K562 (cell line): ENCODE results near the gene BRD4. TPM values are rescaled to one million over a fixed set of nuclear protein-coding genes. Genes with fewer than 3 reads are reported as not detected.
A peak's percentile ranks its signal among the peaks of the same experiment; 100 is the strongest.

ENCODE experiments used
- ASH1L ChIP-seq: fragments of 450-650 bp; IDR thresholded peaks from 2 replicates; pipeline ENCODE4 v1.6.1; 2018; ENCODE audit warnings: borderline replicate concordance, mild to moderate bottlenecking, low read depth; ENCODE audit not compliant: partially characterized antibody
- ATF7 ChIP-seq: fragments of 450-650 bp; IDR thresholded peaks from 2 replicates; pipeline ENCODE4 v1.7.1; 2014; ENCODE audit warnings: mild to moderate bottlenecking, moderate library complexity
- CBFA2T3 ChIP-seq: fragments of 450-650 bp; IDR thresholded peaks from 2 replicates; pipeline ENCODE4 v1.6.1; 2017
- CREBBP ChIP-seq: IDR thresholded peaks from one replicate; pipeline ENCODE4 v1.6.1; 2012; ENCODE audit warnings: low read depth, mild to moderate bottlenecking, control low read depth, inconsistent platforms, low read length
- E2F3 ChIP-seq: fragments of 250-450 bp; sonication (Bioruptor Pico); IDR thresholded peaks from 2 replicates; pipeline ENCODE4 v1.4.0; 2020; ENCODE audit warnings: mild to moderate bottlenecking
- ELF4 ChIP-seq: fragments of 450-650 bp; formaldehyde crosslinking; IDR thresholded peaks from 2 replicates; pipeline ENCODE4 v1.4.0; 2022; ENCODE audit warnings: missing genetic modification characterization
- FOXK2 ChIP-seq, 2 experiments: fragments of 450-650 bp; IDR thresholded peaks in 1 of 2; conservative IDR thresholded peaks in 1 of 2; 2 replicates each; pipeline ENCODE4 v1.6.1; 2016; ENCODE audit warnings: low read depth in 2 of 2, mild to moderate bottlenecking in 1 of 2
- GABPB1 ChIP-seq: sonication (generic); formaldehyde crosslinking; IDR thresholded peaks from 2 replicates; pipeline ENCODE4 v1.8.0; 2022; ENCODE audit warnings: mild to moderate bottlenecking, missing genetic modification reagents
- ID3 ChIP-seq, 2 experiments: fragments of 250-450 bp in 1 of 2; fragments of 450-650 bp in 1 of 2; sonication (Bioruptor Pico) in 1 of 2; IDR thresholded peaks; 2 replicates each; pipeline versions ENCODE4 v1.6.1 to v1.8.0; 2016 to 2021; ENCODE audit warnings: mild to moderate bottlenecking in 2 of 2, moderate library complexity in 2 of 2, missing compliant biosample characterization in 1 of 2, missing genetic modification characterization in 1 of 2
- LEF1 ChIP-seq: fragments of 450-650 bp; IDR thresholded peaks from 2 replicates; pipeline ENCODE4 v1.6.1; 2016; ENCODE audit warnings: mild to moderate bottlenecking
- MAX ChIP-seq: sonication (generic); formaldehyde crosslinking; IDR thresholded peaks from 2 replicates; pipeline ENCODE4 v1.9.0; 2022; ENCODE audit warnings: mild to moderate bottlenecking, missing genetic modification reagents
- MTA3 ChIP-seq: fragments of 450-650 bp; formaldehyde crosslinking; IDR thresholded peaks from 2 replicates; pipeline ENCODE4 v1.6.1; 2017; ENCODE audit warnings: mild to moderate bottlenecking, borderline replicate concordance
- NCOA4 ChIP-seq: fragments of 450-650 bp; IDR thresholded peaks from 2 replicates; pipeline ENCODE4 v1.6.1; 2018; ENCODE audit warnings: mild to moderate bottlenecking; ENCODE audit not compliant: partially characterized antibody
- PHB2 ChIP-seq: fragments of 450-650 bp; IDR thresholded peaks from 2 replicates; pipeline ENCODE4 v1.6.1; 2017; ENCODE audit warnings: low read depth
- PHF8 ChIP-seq: fragments of 200-600 bp; sonication (generic); IDR thresholded peaks from 2 replicates; pipeline ENCODE4 v1.6.1; 2012; ENCODE audit warnings: mixed run types, mild to moderate bottlenecking, inconsistent platforms, low read length, moderate library complexity, borderline replicate concordance
- PTRF ChIP-seq: fragments of 450-650 bp; IDR thresholded peaks from 2 replicates; pipeline ENCODE4 v1.6.1; 2016; ENCODE audit warnings: mild to moderate bottlenecking, missing genetic modification characterization, missing compliant biosample characterization
- RB1 ChIP-seq: fragments of 450-650 bp; IDR thresholded peaks from 2 replicates; pipeline ENCODE4 v1.6.1; 2017; ENCODE audit warnings: low read depth, mild to moderate bottlenecking
- RFX7 ChIP-seq: fragments of 250-450 bp; sonication (Bioruptor Pico); IDR thresholded peaks from 2 replicates; pipeline ENCODE4 v1.5.1; 2021; ENCODE audit warnings: mild to moderate bottlenecking
- SMAD1 ChIP-seq: fragments of 150-350 bp; IDR thresholded peaks from 2 replicates; pipeline ENCODE4 v1.6.1; 2014; ENCODE audit warnings: low read length, low read depth; ENCODE audit not compliant: partially characterized antibody
- THRB ChIP-seq: fragments of 450-650 bp; formaldehyde crosslinking; conservative IDR thresholded peaks from 2 replicates; pipeline ENCODE4 v1.4.0; 2022; ENCODE audit warnings: mild to moderate bottlenecking, missing genetic modification characterization
- ZNF143 ChIP-seq: sonication (generic); formaldehyde crosslinking; IDR thresholded peaks from 2 replicates; pipeline ENCODE4 v1.9.0; 2022; ENCODE audit warnings: mild to moderate bottlenecking, missing genetic modification reagents
- ZNF280B ChIP-seq: fragments of 250-450 bp; sonication (Bioruptor Pico); IDR thresholded peaks from 2 replicates; pipeline ENCODE4 v1.5.1; 2021; ENCODE audit warnings: mild to moderate bottlenecking
- ZNF57 ChIP-seq: fragments of 450-650 bp; formaldehyde crosslinking; IDR thresholded peaks from 2 replicates; pipeline ENCODE4 v1.4.0; 2020; ENCODE audit warnings: mild to moderate bottlenecking, moderate library complexity
- ZNF639 ChIP-seq, 2 experiments: fragments of 200-800 bp in 1 of 2; sonication (Bioruptor generic) in 1 of 2; sonication (generic) in 1 of 2; formaldehyde crosslinking in 1 of 2; IDR thresholded peaks in 1 of 2; conservative IDR thresholded peaks in 1 of 2; 2 replicates each; pipeline versions ENCODE4 v1.5.0 to v1.6.1; 2016 to 2020; ENCODE audit warnings: missing compliant biosample characterization in 1 of 2, missing genetic modification characterization in 1 of 2, missing genetic modification reagents in 1 of 2
- polyA plus RNA-seq, 8 experiments: library from polyadenylated mRNA; depleted of rRNA in 4 of 8; stranded (reverse) in 5 of 8; unstranded in 3 of 8; fragments of >200 nt; fragmentation: Nextera tagmentation in 2 of 8; fragmentation: Illumina TruSeq in 1 of 8; extraction: Ambion mirVana in 2 of 8; extraction: Trizol in 1 of 8; gene quantifications; 2 replicates each; pipeline versions ENCODE4 v1.2.1 to v1.2.3, GENCODE V29; 2011 to 2014; ENCODE audit warnings: inconsistent platforms in 1 of 8, missing spikeins in 1 of 8
- total RNA-seq, 7 experiments: library from RNA; depleted of rRNA in 6 of 7; stranded (reverse); fragments of >200 nt in 6 of 7; fragmentation: Illumina TruSeq in 2 of 7; extraction: Trizol in 2 of 7; gene quantifications; 2 replicates each; pipeline versions ENCODE4 v1.2.1 to v1.2.3, GENCODE V29; 2011 to 2021; ENCODE audit warnings: low replicate concordance in 1 of 7

BRD4 gene
- total and polyA plus RNA-seq, 9 of the 15 experiments (the other 6 are each of a cell fraction or from before 2014, with no cell fraction given): 1.8 to 105 (median 15.6) TPM

GRCh38 chr19:15300533-15301197, 31.7 kb downstream of the BRD4 start (continued):
- TF ChIP-seq ELF4 (CRISPR knock-in tag): 0 out of 2 replicates have a peak, but pooled peaks have one; percentile 25
- no peak for TF ChIP-seq NCOA4
- TF ChIP-seq RFX7: no peak
- TF ChIP-seq ATF7: peak; percentile 89; the same call in 1 of the 2 replicates
- peak; percentile 33; the same call in 1 of the 2 replicates for TF ChIP-seq GABPB1 (CRISPR knock-in tag)
- TF ChIP-seq ZNF57: no peak
- no peak for TF ChIP-seq ZNF639 (CRISPR knock-in tag; conservative IDR thresholded peaks at IDR 0.05 in 1 of 2, IDR thresholded peaks at IDR 0.05 in 1 of 2)
- TF ChIP-seq FOXK2 (conservative IDR thresholded peaks at IDR 0.05 in 1 of 2, IDR thresholded peaks at IDR 0.05 in 1 of 2; ENCODE audit: low read depth in 2 of 2): 0 out of 4 replicates have a peak, but pooled peaks of 1 of the 2 experiments have one; percentile 32
- no peak for TF ChIP-seq ZNF280B (CRISPR knock-in tag)
- no peak for TF ChIP-seq SMAD1
- no peak for TF ChIP-seq MTA3
- TF ChIP-seq THRB (CRISPR knock-in tag): peak; percentile 78; the same call in 1 of the 2 replicates
- TF ChIP-seq ID3 (CRISPR knock-in tag; IDR thresholded peaks at IDR 0.05): no peak
- no peak for TF ChIP-seq ID3 (tag; IDR thresholded peaks at IDR 0.05)
- no peak; the same call in 1 of the 2 replicates for TF ChIP-seq LEF1
- TF ChIP-seq PHF8: no peak
- TF ChIP-seq MAX: no peak
- no peak for TF ChIP-seq ASH1L
- peak; percentile 9; the same call in 1 of the 2 replicates for TF ChIP-seq PTRF (tag)
- TF ChIP-seq PHB2: no peak
- TF ChIP-seq CREBBP: no peak
- no peak for TF ChIP-seq ZNF143
- no peak for TF ChIP-seq CBFA2T3
- TF ChIP-seq E2F3: no peak
- no peak for TF ChIP-seq RB1
